Muscle layer of duodenum (tissue), 2 donors: ENCODE data around the gene STIM1.

Experiments
- H3K27ac ChIP-seq: one replicate; pipeline ENCODE4 v1.7.0; 2013; ENCODE audit warnings: mild to moderate bottlenecking, low read length
- H3K27me3 ChIP-seq: one replicate; pipeline ENCODE4 v1.7.0; 2013; ENCODE audit warnings: low read depth, mild to moderate bottlenecking, control low read depth, low read length
- H3K36me3 ChIP-seq, 2 donors: one replicate each; pipeline ENCODE4 v1.7.0; 2013; ENCODE audit warnings: low read length in 2 of 2, control low read depth in 1 of 2, mild to moderate bottlenecking in 1 of 2; ENCODE audit not compliant: insufficient read depth in 2 of 2, control insufficient read depth in 1 of 2
- H3K4me1 ChIP-seq, 2 donors: one replicate each; pipeline ENCODE4 v1.7.0; 2013; ENCODE audit warnings: low read length in 2 of 2, mild to moderate bottlenecking in 2 of 2, control low read depth in 1 of 2, moderate library complexity in 1 of 2; ENCODE audit not compliant: insufficient read depth in 2 of 2, control insufficient read depth in 1 of 2
- H3K4me3 ChIP-seq, 2 donors: one replicate each; pipeline ENCODE4 v1.7.0; 2013; ENCODE audit warnings: low read length in 2 of 2, low read depth in 1 of 2, mild to moderate bottlenecking in 1 of 2
- H3K9me3 ChIP-seq, 2 donors: one replicate each; pipeline ENCODE4 v1.7.0; 2013; ENCODE audit warnings: low read length in 2 of 2, control low read depth in 1 of 2, mild to moderate bottlenecking in 1 of 2; ENCODE audit not compliant: control insufficient read depth in 1 of 2
- donor health status: healthy.

Gene STIM1

GRCh38 chr11:3904228-3904627 is 48.8 kb downstream of the STIM1 start:
- Histone ChIP-seq H3K4me1 (peaks cover 4 to 31% of the 10 kb centered on the region in 2 donors), H3K27ac (no peak overlapping the region), H3K27me3 (no peaks in the 10 kb centered on the region), H3K36me3 (peaks cover 0 to 6% of the 10 kb centered on the region in 2 donors), H3K9me3 (no peaks in the 10 kb centered on the region), H3K4me3 (no peak overlapping the region)

- H3K27ac ChIP-seq, result no peak overlapping the region
- H3K4me3 ChIP-seq, result no peak overlapping the region
- peaks cover 0 to 6% of the 10 kb centered on the region in 2 donors for H3K36me3 ChIP-seq
- no peaks in the 10 kb centered on the region for H3K9me3 ChIP-seq
- no peaks in the 10 kb centered on the region for H3K27me3 ChIP-seq
- H3K4me1 ChIP-seq, result peaks cover 4 to 31% of the 10 kb centered on the region in 2 donors
Observed at GRCh38 chr11:3905080-3905953, 49.9 kb downstream of the STIM1 start.

GRCh38 chr11:3906166-3906565 is 50.7 kb downstream of the STIM1 start:
- no peak overlapping the region for H3K4me3 ChIP-seq
- no peaks in the 10 kb centered on the region for H3K9me3 ChIP-seq
- no peaks in the 10 kb centered on the region for H3K27me3 ChIP-seq
- H3K36me3 ChIP-seq, result peaks cover 0 to 6% of the 10 kb centered on the region in 2 donors
- H3K27ac ChIP-seq, result no peak overlapping the region
- H3K4me1 ChIP-seq, result peaks cover 4 to 31% of the 10 kb centered on the region in 2 donors

- peaks cover 4 to 22% of the 10 kb centered on the region in 2 donors for H3K4me1 ChIP-seq
- no peak overlapping the region for H3K27ac ChIP-seq
- no peaks in the 10 kb centered on the region for H3K9me3 ChIP-seq
- H3K4me3 ChIP-seq, result no peak overlapping the region
- H3K36me3 ChIP-seq, result peaks cover 0 to 6% of the 10 kb centered on the region in 2 donors
- H3K27me3 ChIP-seq, result no peaks in the 10 kb centered on the region
Observed at GRCh38 chr11:3907590-3907989, 52.1 kb downstream of the STIM1 start.

- Histone ChIP-seq H3K4me3 (no peak overlapping the region), H3K9me3 (no peaks in the 10 kb centered on the region)
Observed at GRCh38 chr11:3909901-3910300, 54.4 kb downstream of the STIM1 start.

GRCh38 chr11:3911908-3912505 is 56.5 kb downstream of the STIM1 start:
- Histone ChIP-seq H3K9me3 (no peaks in the 10 kb centered on the region), H3K4me3 (no peak overlapping the region), H3K36me3 (no peaks in the 10 kb centered on the region), H3K4me1 (no peaks in the 10 kb centered on the region), H3K27ac (no peak overlapping the region), H3K27me3 (no peaks in the 10 kb centered on the region)

More at GRCh38 chr11:3909901-3910300, 54.4 kb downstream of the STIM1 start:
- H3K36me3 ChIP-seq, result no peaks in the 10 kb centered on the region
- H3K27ac ChIP-seq, result no peak overlapping the region
- H3K4me1 ChIP-seq, result peaks cover 0 to 6% of the 10 kb centered on the region in 2 donors
- H3K27me3 ChIP-seq, result no peaks in the 10 kb centered on the region

GRCh38 chr11:3913921-3914320 is 58.5 kb downstream of the STIM1 start:
- H3K4me3 ChIP-seq, result no peak overlapping the region
- H3K27ac ChIP-seq, result no peak overlapping the region
- H3K36me3 ChIP-seq, result no peaks in the 10 kb centered on the region
- H3K4me1 ChIP-seq, result no peaks in the 10 kb centered on the region
- H3K27me3 ChIP-seq, result no peaks in the 10 kb centered on the region
- H3K9me3 ChIP-seq, result no peaks in the 10 kb centered on the region

GRCh38 chr11:3914805-3915204 is 59.3 kb downstream of the STIM1 start:
- Histone ChIP-seq H3K4me3 (no peak overlapping the region), H3K9me3 (no peaks in the 10 kb centered on the region), H3K36me3 (no peaks in the 10 kb centered on the region), H3K4me1 (no peaks in the 10 kb centered on the region), H3K27me3 (no peaks in the 10 kb centered on the region), H3K27ac (no peak overlapping the region)

GRCh38 chr11:3916962-3917361 is 61.5 kb downstream of the STIM1 start:
- Histone ChIP-seq H3K36me3 (no peaks in the 10 kb centered on the region), H3K4me3 (no peak overlapping the region), H3K27ac (no peak overlapping the region), H3K27me3 (no peaks in the 10 kb centered on the region), H3K9me3 (no peaks in the 10 kb centered on the region), H3K4me1 (no peaks in the 10 kb centered on the region)

GRCh38 chr11:3920148-3920852 is 64.8 kb downstream of the STIM1 start:
- H3K4me1 ChIP-seq, result no peaks in the 10 kb centered on the region

GRCh38 chr11:3922056-3922455 is 66.6 kb downstream of the STIM1 start:
- Histone ChIP-seq H3K9me3 (no peaks in the 10 kb centered on the region), H3K36me3 (no peaks in the 10 kb centered on the region), H3K4me3 (no peak overlapping the region), H3K4me1 (peaks cover 4 to 5% of the 10 kb centered on the region in 2 donors), H3K27ac (no peak overlapping the region), H3K27me3 (no peaks in the 10 kb centered on the region)

More at GRCh38 chr11:3920148-3920852, 64.8 kb downstream of the STIM1 start:
- Histone ChIP-seq H3K9me3 (no peaks in the 10 kb centered on the region), H3K36me3 (no peaks in the 10 kb centered on the region), H3K27ac (no peak overlapping the region), H3K4me3 (no peak overlapping the region), H3K27me3 (no peaks in the 10 kb centered on the region)
